MCF 10A (cell line): ENCODE measurements around the gene CYTL1. TPM values are rescaled to one million over a fixed set of nuclear protein-coding genes. Genes with fewer than 3 reads are reported as not detected.

Source experiments
- BruUV-seq: library from RNA; stranded (reverse); fragments of 400-500 nt; replicated peaks from 2 replicates; lab custom pipeline; 2021; lab: Mats Ljungman, UMichigan
- CTCF ChIA-PET: fragments of 300-600 bp; sonication (Branson Sonifier 250); formaldehyde crosslinking; extraction: SDS; loops from one replicate; lab custom pipeline; 2021; ENCODE audit warnings: antibody characterized with exemption, inconsistent platforms; lab: Yijun Ruan, JAX
- POLR2A ChIA-PET: fragments of 300-600, 350-650 bp; sonication (Branson Sonifier 250); formaldehyde crosslinking; extraction: SDS; loops from one replicate; lab custom pipeline; 2020; ENCODE audit warnings: antibody characterized with exemption, inconsistent platforms; lab: Yijun Ruan, JAX
- DNase-seq: peaks from one replicate; pipeline ENCODE4 v3.0.0-alpha.2; 2018; ENCODE audit not compliant: unreplicated experiment
- H3K27ac Mint-ChIP-seq: one replicate; pipeline ENCODE4 v1.8.0; 2022; ENCODE audit warnings: mild to moderate bottlenecking, low read depth, mixed read lengths; ENCODE audit not compliant: unreplicated experiment
- H3K27me3 Mint-ChIP-seq: one replicate; pipeline ENCODE4 v1.8.0; 2022; ENCODE audit warnings: mixed read lengths; ENCODE audit not compliant: insufficient read depth, unreplicated experiment
- H3K36me3 Mint-ChIP-seq: one replicate; pipeline ENCODE4 v1.8.0; 2022; ENCODE audit warnings: mild to moderate bottlenecking, moderate library complexity, mixed read lengths; ENCODE audit not compliant: insufficient read depth, unreplicated experiment
- H3K4me1 Mint-ChIP-seq: one replicate; pipeline ENCODE4 v1.8.0; 2022; ENCODE audit warnings: mixed read lengths; ENCODE audit not compliant: insufficient read depth, unreplicated experiment
- H3K4me3 Mint-ChIP-seq: one replicate; pipeline ENCODE4 v1.8.0; 2022; ENCODE audit warnings: mild to moderate bottlenecking, moderate library complexity, mixed read lengths; ENCODE audit not compliant: unreplicated experiment
- H3K9me3 Mint-ChIP-seq: one replicate; pipeline ENCODE4 v1.8.0; 2022; ENCODE audit warnings: mixed read lengths; ENCODE audit not compliant: unreplicated experiment
- intact Hi-C: fragments of 100-400 bp; cut with micrococcal nuclease; formaldehyde crosslinking; loops from 2 replicates; pipeline ENCODE4 v1.14.1; 2022
- total RNA-seq: library from RNA; stranded (reverse); gene quantifications from 2 replicates; pipeline ENCODE4 v1.2.3, GENCODE V29; 2022
- TF ChIP-seq, protein P1 (sequence below): fragments of 200-600 bp; IDR thresholded peaks from one replicate; pipeline ENCODE4 v1.8.0; 2022; ENCODE audit warnings: antibody characterized with exemption, mild to moderate bottlenecking; ENCODE audit not compliant: unreplicated experiment

The CYTL1 gene
- total RNA-seq, 1 experiment from 2014 or later = not detected

DNA sequence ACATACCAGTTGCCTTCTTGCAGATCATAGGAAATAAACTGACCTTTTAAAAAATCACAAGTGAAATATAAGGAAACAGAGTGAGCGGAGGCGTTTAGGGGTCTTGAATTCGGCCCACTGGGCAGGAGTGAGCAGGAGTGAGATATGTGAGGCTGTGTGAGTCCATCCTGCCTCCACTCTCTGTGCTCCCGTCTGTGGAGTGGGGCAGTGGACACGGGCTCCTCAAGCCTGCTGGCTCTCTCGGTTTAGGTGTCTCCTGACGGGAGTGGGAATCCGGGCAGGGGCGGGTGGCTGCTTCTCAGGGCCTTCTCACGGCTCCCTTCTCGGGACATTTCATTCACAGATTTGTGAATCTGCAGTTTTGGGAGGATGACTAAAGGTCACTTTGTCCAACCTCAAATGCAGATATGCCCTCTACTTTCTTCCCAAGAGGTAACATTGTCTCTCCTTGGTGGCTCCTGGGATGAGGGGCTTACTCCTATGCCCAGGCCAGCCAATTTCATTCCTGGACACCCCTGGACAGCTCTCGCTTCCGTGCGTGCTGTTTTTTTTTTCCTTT is 27.6 kb downstream of the CYTL1 start:
- Mint-ChIP-seq H3K27me3 (peaks cover 11% of the 10 kb centered on the region), H3K9me3 (no peaks in the 10 kb centered on the region), H3K4me1 (peaks cover 28% of the 10 kb centered on the region), H3K27ac (peak overlapping the region; percentile 66), H3K36me3 (peaks cover 5% of the 10 kb centered on the region), H3K4me3 (no peak overlapping the region)
- no TSS peak for BruUV-seq
- ChIA-PET CTCF (interaction anchor here (0.6 to 0.7 kb wide), 2 partner anchors 212 to 716 kb away, joined by 6 to 7 read pairs; no protein-coding TSS in a partner anchor), POLR2A (no interaction called here)
- TF ChIP-seq, protein P1, sequence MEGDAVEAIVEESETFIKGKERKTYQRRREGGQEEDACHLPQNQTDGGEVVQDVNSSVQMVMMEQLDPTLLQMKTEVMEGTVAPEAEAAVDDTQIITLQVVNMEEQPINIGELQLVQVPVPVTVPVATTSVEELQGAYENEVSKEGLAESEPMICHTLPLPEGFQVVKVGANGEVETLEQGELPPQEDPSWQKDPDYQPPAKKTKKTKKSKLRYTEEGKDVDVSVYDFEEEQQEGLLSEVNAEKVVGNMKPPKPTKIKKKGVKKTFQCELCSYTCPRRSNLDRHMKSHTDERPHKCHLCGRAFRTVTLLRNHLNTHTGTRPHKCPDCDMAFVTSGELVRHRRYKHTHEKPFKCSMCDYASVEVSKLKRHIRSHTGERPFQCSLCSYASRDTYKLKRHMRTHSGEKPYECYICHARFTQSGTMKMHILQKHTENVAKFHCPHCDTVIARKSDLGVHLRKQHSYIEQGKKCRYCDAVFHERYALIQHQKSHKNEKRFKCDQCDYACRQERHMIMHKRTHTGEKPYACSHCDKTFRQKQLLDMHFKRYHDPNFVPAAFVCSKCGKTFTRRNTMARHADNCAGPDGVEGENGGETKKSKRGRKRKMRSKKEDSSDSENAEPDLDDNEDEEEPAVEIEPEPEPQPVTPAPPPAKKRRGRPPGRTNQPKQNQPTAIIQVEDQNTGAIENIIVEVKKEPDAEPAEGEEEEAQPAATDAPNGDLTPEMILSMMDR = no peak
- DNase-seq = no peak
- intact Hi-C loops = loop anchor here (1.0 to 5.0 kb wide), 3 partner anchors 47 to 721 kb away; partner anchors contain the start of gene EVC

DNA sequence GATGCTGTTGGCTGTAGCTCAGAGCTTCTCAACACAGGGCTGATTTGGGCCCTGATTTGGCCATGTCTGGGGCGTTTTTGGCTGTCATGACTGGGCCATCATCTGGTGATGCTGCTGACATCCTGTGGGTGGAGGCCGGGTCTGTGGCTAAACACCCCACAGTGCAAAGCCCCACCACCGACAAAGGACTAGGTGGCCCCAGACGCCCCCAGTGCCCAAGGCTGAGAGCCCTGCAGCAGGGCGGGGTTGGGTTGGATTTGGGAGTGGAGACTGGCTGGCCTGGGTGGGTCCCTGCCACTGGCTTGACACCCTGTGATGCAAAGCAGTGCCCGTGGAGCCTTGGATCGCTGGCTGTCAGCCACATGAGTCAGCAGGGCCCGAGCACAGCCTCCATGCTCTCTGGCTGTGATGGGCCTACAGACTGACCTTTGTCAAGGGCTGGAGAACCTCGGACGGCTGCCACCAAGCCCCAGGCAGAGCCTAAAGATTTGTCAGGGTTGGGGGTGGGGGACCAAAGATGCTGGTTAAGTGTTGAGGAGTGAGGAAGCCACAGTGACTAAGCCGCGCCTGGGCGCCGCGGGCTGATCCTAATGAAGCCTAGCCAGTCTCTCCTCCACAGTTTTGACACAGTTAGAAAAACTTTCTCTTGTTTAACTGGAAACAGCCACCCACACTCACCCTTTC is 28.3 kb downstream of the CYTL1 start:
- H3K27me3 Mint-ChIP-seq = peaks cover 11% of the 10 kb centered on the region
- peak; percentile 95 for DNase-seq
- intact Hi-C loops = loop anchor here (1.0 to 5.0 kb wide), 3 partner anchors 47 to 721 kb away; partner anchors contain the start of gene EVC
- TF ChIP-seq, protein P1 = no peak
- H3K4me1 Mint-ChIP-seq = peaks cover 28% of the 10 kb centered on the region
- BruUV-seq = no TSS peak
- ChIA-PET CTCF (no interaction called here), POLR2A (no interaction called here)
- no peak overlapping the region for H3K4me3 Mint-ChIP-seq
- peaks cover 5% of the 10 kb centered on the region for H3K36me3 Mint-ChIP-seq
- no peaks in the 10 kb centered on the region for H3K9me3 Mint-ChIP-seq
- peak overlapping the region; percentile 66 for H3K27ac Mint-ChIP-seq

DNA sequence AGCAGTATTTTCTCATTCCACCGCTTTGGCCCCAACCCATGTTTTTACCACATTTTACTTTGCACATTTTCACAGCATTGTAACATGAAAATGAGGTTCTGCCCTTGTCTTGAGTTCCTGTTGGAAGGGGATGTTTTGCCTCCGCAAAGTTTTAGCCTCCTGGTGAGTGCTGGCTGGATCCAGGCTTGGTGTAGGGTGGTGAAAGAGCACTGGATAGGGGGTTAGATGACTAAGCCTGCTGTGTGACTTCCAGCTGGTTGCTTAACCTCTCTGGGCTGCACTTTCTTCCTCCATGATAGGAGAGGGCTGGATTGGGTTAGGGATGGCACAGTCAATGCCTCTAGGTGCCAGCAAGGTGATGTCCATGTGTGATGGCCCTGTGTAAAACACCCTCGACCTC is 28.9 kb downstream of the CYTL1 start:
- TF ChIP-seq, protein P1 = no peak
- BruUV-seq = no TSS peak
- ChIA-PET CTCF (no interaction called here), POLR2A (no interaction called here)
- peaks cover 11% of the 10 kb centered on the region for H3K27me3 Mint-ChIP-seq
- H3K4me3 Mint-ChIP-seq = no peak overlapping the region
- H3K9me3 Mint-ChIP-seq = no peaks in the 10 kb centered on the region
- H3K36me3 Mint-ChIP-seq = peaks cover 5% of the 10 kb centered on the region
- H3K4me1 Mint-ChIP-seq = peaks cover 28% of the 10 kb centered on the region
- no peak for DNase-seq
- intact Hi-C loops = loop anchor here (5.0 kb wide), 1 partner anchor 722 kb away; the partner anchor contains the start of gene EVC
- no peak overlapping the region for H3K27ac Mint-ChIP-seq

DNA sequence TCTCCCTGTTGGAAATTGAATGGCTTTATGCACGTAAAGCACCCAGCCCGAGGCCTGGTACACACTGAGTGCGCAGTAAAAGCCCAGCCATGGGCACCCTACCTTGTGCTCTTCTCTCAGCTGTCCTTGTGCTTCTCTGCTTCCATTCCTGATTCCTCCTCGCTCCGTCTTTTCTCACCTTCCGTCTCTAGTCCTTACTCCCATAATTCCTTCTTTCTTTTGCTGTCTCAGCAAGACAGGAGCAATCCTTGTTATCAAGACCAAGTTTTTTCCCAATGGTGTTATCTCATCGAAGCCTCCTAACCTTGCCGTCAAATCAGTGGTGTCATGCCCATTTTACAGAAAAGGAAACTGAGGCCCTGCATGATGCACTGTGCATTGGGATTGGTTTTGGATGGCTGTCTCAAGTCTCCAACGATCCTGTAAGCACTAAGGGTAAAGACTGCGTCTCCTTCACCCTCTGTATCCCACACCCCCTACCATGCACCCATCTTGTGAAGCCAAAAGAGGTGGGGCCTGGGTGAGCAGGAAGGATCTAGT is 30.1 kb downstream of the CYTL1 start:
- Mint-ChIP-seq H3K9me3 (peaks cover 10% of the 10 kb centered on the region), H3K36me3 (peaks cover 2% of the 10 kb centered on the region), H3K4me3 (no peak overlapping the region), H3K4me1 (peaks cover 23% of the 10 kb centered on the region), H3K27me3 (peaks cover 4% of the 10 kb centered on the region), H3K27ac (no peak overlapping the region)
- TF ChIP-seq, protein P1 = no peak
- DNase-seq = no peak
- CTCF ChIA-PET = interaction anchor here (1.0 kb wide), 1 partner anchor 10 kb away, joined by 3 read pairs; no protein-coding TSS in a partner anchor
- BruUV-seq = no TSS peak
- intact Hi-C loops = no loop called here
- POLR2A ChIA-PET = interaction anchor here (0.7 kb wide), 1 partner anchor 108 kb away, joined by 3 read pairs; no protein-coding TSS in a partner anchor
